Measurements from ENCODE around the gene SRL.

The SRL gene

DNA sequence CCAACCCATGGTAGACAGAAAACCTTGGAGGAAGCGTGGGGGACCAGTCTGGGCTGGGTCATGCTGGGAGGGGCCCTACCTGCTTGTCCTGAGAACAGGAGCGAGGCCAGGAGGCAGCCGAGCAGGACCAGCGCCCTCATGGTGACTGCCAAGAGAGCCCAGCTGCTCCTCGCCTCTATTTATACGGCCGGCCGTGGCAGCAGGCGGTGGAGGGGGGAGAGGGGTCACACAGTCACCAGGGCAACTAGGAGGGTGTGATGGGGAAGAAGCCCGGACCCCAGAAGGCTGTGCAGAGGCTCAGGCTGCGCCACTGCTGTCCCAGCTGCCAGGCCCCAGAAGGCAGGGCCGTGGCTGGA lies at the start of gene SRL:
SRL (minus strand) TSS at position 153 of the 356 bp plus-strand sequence; CDS start at position 140, 13 bp downstream.
- no peak for DNase-seq (ENCODE audit: low read depth, low spot score)

DNA sequence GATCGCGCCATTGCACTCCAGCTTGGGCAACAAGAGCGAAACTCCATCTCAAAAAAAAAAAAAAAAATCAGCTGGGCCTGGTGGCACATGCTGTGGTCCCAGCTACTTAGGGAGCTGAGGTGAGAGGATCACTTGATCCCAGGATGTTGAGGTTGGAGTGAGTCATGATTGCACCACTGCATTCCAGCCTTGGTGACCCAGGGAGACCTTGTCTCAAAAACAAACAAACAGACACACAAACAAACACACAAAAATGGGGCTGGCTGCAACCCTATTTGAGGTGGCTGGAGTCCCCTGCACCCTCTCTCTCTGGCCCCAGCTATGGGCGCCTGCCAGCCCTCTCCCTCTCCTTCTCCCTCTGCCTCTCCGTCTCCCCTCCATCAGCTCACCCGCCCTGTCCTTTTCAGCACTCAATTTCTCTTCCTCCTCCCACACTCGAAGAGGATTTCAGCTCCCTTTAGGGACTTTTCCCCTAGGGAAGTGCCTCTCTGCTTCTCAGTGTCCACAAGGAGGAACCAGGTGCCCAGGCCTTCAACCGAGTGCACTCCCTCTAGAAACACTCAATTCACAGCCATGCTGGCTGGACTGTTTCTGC lies 48.5 kb upstream of the SRL start:
- no peak for DNase-seq (ENCODE audit: low read depth, low spot score)

DNA sequence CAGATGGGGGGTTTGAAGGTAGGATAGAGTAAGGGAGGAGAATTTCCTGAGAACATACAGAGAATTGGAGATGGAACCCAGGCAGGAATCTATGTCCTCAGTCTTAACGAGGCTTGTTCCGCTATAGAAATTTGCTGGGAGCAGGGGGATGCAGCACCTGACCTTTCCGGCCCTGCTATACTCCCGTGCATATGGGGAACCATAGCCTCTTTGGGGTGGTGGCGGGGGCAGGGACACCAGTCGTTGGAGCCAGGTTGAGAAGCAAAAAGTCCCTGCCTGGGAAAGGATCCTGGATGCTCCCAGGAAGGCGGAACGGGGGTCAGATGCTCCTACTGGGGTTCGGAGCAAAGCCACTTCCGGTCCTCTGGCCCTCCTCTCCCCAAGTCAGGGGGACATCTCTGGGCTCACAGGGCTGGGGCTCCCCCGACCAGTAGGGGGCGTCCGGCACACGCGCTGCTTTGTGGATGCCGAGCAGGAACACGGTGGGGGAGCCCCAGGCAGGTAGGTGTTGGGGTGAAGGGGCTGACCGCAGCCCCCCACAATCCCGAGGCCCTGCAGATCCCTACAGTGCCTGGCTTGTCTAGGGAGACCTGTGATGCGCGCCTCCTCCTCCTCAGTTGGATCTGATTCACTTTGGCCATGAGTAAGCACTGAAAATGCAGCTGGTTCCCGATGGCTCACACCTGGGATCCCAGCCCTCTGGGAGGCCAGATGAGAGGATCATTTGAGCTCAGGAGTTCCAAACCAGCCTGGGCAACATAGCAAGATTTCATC lies 46.5 kb upstream of the SRL start:
- DNase-seq (ENCODE audit: low read depth, low spot score) = peak; percentile 58

DNA sequence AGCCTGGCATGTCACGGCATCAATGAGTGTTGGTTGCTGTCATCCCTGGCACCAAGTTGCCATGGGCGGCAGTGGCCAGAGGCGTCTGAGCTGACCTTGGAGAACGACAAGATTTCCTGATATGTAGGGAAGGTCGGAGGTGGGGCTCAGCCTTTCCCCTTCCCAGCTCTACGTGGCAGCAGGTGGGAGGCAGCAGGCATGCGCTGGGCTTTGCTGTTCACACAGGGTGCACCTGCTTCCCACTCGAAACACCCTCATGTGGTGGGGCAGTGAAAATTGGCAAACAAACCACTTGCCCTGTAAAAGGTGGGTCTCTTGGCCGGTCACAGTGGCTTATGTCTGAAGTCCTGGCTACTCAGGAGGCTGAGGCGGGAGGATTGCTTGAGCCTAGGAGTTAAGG lies 43.3 kb upstream of the SRL start:
- no peak for DNase-seq (ENCODE audit: low read depth, low spot score)

DNA sequence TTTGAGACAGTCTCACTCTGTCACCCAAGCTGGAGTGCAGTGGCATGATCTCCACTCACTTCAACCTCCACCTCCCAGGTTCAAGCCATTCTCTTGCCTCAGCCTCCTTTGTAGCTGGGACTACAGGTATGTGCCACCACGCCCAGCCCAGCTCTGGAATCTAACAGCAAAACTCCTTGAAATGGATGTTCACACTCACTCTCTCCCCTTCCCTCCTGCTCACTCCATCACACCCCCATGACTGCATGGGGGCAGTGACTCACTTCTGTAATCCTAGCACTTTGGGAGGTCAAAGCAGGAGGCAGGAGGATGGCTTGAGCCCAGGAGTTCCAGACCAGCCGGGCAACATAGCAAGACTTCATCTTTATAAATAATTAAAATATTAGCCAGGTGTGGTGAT lies 42.1 kb upstream of the SRL start:
- no peak for DNase-seq (ENCODE audit: low read depth, low spot score)

DNA sequence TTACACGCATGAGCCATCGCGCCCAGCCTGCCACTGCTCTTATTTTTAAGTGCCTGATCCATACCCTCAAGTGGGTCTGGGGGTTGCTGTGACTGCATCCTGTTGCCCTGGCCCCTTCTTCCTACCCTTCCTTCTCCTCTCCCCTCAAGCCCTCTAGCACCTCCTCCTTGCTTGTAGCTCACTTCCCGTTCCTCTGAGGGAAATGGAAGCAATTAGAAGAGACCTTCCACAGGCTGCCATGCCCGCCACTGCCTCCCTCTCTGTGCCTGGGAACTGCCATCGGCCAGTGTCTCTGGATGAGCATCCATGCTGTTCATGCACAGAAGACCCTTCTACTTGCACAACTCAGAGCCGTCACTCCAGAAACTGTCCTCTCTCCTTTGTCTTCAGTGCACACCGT lies 41.6 kb upstream of the SRL start:
- DNase-seq (ENCODE audit: low read depth, low spot score) = no peak

DNA sequence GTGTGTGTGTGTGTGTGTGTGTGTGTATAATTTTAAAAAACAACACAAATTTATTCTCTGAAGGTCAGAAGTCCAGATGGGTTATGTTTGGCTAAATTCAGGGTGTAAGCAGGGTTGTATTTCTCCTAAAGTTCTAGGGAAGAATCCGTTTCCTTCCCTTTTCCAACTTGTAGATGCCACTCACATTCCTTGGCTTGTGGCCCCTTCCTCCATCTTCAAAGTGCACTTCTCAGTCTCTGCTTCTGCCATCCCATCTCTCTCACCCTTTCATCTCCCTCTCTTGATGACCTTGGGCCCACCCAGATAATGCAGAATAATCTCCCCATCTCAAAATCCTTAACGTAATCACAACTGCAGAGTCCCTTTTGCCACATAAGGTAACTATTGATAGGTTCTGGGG lies 38.7 kb upstream of the SRL start:
- no peak for DNase-seq (ENCODE audit: low read depth, low spot score)

DNA sequence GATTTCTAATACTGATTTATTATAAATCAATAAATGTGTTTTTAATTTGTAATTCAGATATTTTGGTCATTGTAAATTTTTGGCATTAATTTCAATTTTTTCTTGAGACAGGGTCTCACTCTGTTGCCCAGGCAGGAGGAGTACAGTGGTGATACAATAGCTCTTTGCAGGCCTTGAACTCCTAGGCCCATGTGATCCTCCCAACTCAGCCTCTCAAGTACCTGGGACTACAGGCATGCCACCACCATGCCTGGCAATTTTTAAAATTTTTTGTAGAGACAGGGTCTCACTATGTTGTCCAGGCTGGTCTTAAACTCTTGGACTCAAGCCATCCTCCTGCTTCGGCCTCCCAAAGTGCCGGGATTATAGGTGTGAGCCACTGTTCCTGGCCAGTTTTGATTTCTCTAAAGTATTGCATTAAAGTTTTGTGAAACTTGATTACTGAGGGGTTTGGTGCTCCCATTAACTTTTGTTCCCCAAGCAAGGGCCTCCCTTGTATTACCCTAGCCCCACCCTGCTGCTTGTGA lies 36.2 kb upstream of the SRL start:
- no peak for DNase-seq (ENCODE audit: low read depth, low spot score)

DNA sequence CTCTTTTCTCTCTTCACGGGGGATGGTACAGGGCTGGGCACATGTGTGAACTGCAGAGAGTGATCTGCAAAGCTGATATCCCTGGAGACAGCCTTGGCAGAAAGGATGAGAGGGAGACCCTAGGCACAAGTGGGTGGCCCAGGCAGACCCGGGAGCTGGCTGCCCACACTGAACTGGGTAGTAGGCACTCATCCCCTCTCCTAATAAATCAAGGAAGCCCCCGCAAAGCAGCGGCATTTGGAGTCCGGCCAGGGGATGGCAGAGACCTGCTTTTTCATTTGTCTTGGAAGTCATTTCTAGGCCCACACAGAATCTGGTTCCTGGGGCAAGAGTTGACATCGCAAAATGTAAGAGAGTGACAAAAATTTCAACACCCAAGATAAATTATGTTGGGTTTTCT lies 34.0 kb upstream of the SRL start:
- no peak for DNase-seq (ENCODE audit: low read depth, low spot score)

DNA sequence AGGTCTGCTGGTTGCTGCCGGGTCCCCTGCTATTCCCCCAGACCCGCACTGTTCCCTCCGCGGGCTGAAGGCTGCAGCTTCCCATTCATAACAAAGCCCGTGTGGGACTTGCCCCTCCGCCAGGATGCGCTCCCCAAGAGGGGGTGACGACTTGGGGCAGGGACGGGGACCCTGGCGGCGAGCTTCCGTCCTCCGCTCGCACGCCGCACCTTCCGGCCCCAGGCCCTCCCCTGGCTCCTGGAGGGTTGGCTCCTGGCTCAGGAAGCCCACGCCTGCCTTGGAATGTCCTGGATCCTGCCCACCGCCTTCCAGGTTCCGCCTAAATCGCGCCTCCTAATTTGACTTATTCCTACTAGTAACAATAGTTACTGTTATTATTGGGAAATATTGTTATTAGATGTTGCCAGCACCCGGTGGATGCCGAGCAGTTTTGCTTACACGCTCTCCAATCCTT lies 32.0 kb upstream of the SRL start:
- peak; percentile 11 for DNase-seq (ENCODE audit: low read depth, low spot score)

DNA sequence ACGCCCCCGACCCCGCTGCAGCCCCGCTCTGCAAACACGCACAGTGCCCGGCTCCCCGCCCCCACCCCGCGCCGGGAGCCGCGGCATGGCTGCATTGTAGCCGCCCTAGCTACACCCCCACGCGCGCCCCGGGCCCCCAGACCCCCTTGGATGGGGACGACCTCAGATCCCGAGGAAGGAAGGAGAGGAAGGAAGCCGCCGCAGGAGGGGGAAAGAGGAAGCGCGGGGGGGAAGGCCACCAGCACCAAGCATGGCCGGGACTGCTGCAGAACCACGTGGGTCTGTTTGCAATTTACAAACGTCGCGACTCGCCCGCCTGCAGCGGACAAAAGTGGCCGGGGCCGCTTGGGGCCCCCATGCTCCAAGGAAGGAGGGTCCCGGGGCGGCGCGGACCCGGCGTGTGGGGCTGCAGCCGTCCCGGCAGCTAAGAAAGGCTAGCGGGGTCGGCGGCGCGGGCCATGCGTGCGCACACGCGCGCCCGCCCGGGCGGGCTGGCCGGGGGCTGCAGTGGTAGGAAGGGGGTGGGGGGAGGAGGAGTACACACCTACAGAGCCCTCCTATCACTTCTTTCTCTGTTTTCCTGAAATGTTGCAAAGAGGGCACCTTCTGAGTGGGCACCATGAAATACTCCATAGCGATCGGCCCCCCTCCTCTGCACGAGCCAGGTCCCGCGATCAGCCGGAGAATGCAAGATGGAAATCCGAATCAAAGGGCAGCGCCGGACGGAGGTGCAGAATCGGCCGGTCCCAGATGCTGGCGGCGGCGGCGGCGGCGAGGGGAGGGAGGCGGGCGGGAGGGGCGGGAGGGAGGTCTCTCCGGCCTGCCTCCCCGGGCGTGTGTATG lies 30.5 kb upstream of the SRL start:
- DNase-seq (ENCODE audit: low read depth, low spot score) = no peak

DNA sequence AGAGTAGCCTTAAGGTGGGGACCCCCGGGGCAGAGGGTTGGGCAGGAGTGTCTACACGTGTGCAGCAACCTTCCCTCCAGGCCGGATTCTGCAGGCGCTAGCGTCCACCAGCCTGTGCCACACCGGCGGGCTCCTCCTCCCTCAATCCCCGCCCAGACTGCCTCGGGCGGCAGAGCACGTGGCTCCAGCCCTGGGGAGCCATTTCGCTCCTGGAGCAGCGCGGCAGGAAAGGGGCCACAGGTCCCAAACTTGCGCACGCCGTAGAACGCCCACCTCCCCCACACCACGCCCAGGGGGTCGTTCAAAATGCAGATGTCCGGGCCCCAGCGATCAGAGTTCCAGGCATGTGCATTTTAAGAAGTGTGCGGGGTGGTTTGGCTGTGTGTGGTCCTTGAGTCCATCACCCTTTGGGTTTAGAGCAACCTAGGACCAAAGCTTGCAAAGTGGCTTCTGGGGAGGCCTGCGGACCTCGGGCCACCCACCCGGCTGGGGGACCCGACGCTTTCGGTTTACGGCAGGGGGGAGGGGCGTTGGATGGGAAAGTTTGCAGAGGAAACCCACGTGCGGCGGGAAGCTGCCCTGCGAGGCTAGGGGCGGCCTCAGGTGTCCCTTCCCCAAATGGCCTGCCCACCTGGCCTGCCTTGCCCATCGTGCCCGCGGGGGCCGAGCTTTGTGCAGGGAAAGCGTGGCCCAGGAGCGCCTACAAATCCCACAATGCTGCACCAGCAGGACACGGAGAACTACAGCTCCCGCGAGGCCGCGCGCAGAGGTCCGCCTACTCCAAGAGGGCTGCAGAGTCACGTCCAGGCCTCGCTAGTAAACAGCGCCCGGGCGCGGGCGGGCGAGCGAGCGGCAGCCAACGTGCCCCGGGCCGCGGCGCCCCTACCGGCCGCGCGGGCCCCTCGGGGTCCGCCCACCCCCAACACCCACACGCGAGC lies 29.6 kb upstream of the SRL start:
- peak; percentile 71 for DNase-seq (ENCODE audit: low read depth, low spot score)

DNA sequence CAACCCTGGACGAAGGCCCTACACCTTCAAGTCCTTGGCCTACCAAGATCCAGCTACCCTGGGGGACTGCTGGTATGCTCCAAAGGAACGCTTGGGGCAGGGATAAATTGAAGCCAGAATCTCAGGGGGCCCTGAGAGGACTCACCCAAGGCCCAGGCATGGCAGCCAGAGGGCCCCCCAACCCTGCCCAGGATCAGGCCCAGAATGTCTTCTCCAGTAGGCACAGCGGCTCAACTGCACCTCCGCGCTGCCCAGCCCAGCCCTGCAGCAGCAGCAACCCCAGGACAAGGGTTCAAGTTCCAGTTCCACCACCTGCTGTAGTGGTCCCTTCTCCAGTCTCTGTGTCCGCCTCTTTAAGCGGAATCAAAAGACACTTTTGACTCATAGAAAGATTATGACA lies 28.7 kb upstream of the SRL start:
- no peak for DNase-seq (ENCODE audit: low read depth, low spot score)

DNA sequence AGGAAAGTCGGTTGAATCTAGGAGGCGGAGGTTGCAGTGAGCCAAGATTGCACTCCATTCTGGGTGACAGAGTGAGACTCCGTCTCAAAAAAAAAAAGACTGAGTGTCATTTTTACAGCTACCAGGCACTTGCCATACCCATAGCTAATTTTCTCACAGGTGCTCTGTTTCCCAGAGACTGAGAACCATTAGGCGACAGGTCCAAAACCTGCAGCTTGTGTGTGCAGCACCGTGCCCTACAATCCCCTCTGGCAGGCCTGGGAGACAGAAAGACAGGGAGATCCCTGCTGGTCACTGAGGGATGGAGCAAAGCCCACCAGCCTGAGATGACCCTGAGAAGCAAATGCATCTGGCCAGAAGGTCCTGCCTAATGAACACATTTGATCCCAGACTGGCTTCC lies 28.2 kb upstream of the SRL start:
- DNase-seq (ENCODE audit: low read depth, low spot score) = no peak

DNA sequence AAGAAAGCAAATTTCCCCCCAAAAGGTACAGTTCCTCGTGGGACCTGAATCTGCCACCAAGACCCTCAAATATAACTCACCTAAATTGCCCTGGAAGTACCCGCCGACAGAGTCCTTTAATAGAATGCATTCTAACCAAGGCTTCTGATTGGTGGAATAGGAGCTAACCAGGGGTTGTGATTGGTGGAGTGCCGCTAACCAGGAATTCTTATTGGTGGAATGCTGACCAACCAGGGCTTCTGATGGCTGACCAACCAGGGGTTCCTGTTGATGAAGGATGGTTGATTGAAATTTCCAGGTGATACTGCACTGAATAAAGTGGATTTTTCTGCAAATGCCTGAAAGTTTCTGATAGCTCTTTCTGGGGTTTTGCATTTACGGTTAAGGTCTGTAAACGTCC lies 24.5 kb upstream of the SRL start:
- no peak for DNase-seq (ENCODE audit: low read depth, low spot score)

DNA sequence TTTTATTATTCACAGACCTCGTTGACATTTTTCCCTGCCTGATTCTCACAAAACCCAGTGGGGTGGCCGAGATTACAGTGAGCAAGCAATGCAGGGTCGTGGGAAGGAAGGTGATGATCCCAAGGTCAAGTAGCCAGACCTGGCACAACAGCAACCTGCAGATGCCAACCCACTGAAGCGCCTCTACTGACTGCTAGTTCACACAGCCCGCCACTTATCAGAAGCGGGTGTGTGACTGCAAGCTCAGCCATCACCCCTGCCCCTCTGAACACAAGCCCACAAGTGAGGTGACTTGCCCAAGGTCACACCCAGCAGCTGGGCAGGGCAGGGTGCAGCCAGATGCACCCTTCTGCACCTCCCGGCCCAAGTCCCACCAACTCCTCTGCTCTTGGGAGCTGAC lies 23.8 kb upstream of the SRL start:
- no peak for DNase-seq (ENCODE audit: low read depth, low spot score)

DNA sequence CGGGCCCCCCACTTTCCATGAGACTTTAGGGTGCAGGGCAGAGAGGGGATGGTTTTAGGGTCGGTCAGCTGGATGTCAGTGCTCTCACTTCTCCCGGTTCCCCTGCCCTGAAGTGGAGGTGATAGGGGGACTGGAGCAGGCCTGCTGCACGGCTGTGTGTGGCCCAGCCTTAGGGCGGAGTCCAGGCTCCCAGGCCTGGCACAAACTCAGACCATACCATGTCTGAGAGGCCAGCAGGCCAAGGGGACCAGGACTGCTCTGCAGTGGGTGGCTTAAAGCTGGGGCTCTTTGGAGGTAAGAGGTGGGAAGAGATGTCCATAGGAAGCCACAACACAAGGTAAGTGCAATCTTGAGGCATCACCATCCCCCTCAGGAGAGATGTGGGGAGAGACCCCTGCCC lies 22.7 kb upstream of the SRL start:
- DNase-seq (ENCODE audit: low read depth, low spot score) = no peak

DNA sequence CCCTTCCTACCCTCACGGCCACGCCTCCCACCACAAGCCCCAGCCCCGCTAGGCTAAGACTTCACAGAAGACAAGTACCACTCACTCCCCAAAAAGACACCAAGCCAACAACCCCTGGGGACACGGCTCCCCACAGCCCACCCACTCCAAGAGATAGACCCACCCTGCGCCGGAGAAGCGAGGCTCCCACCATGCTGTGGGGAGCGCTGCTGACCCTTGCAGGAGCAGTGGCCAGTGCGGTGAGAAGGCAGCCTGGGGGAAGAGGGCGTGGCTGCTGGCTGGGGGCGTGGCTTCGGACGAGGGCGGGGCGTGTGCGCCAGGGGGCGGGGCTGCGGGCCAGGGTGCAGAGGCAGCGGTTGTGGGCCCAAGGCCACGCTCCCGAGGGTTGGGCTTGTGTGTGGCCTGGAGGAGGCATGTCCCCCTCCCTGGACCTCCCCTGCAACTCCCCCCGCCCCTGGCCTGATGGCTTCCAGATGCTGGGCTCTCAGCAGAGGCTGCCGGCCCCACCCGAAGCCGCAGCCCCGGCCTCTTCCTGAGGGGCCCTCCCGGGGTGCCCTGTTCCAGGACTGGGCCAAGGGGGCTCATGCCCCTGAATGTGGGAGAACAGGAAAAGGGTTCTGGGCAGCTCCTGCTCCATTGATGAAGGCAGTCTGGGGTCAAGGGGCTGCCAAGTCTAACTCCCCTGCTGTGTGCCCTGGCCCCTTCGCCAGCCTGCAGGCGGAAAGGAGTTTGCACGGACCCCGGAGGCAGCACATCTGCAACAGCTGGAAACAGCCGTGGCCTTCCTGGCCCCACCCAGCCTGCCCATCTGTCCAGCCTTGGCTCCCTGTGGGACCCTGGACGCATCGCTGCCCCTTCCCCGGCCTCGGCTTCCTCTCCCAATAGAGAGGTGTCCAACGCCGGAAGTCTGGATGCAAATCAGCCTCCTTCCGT lies 21.9 kb upstream of the SRL start:
- no peak for DNase-seq (ENCODE audit: low read depth, low spot score)

DNA sequence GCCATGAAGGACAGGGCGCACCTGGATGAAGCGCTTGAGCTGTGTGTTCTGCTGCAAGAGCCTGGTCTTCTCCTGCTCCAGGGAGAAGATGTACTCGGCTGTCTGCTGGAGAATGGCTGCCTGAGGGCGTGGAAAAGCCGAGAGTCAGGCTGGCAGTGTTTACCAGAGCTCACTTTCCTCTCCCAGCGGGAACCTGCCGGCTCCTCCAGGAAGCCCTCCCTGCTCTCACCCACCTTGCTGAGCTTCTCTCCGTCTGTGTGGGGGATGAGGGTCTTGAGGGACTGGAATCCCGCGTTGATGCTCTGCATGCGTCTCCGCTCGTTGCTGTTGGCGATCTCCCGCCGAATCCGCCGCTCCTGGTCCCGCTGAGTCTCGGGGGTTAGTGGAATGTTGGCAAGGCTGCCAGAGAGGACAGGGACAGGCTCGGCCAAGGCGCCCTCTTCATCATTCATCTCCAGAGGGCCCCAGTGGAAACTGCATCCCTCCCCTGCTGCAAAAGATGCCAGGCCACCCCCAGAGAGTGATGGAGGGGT lies 20.5 kb upstream of the SRL start:
- no peak for DNase-seq (ENCODE audit: low read depth, low spot score)
